Measurements from ENCODE around the gene LRRC8C. TPM values are rescaled to one million over a fixed set of nuclear protein-coding genes. Genes with fewer than 3 reads are reported as not detected.

Gene LRRC8C
- total RNA-seq, 1 donor from 2014 or later, result 3.3 TPM

DNA sequence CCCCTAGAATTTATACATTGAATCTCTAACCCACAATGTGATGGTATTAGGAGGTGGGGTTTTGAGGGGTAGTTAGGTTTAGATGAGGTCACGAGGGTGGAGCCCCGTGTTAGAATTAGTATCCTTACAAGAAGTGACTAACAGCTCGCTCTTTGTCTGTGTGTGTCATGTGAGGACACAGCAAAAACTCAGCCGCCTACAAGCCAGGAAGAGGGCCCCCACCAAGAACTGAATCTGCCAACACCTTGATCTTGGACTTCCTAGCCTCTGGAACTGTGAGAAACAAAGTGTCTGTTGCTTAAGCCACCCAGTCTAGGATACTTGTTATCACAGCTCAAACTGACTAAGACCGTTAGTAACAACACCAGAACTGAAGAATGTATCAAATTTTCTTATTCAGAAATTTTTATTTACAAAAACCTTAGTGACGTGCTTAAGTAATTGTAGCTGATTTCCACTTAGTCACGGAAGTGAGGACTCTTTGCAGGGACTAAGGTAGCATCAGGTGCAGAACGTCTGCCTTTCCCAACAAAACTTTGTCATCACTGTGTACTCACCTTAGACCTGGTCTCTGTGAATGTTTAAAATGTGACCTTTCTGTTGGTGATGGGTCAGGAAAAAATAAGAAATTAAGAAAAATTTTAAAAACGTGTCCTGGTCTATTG, 24.5 kb upstream of the LRRC8C start:
- H3K27me3 Mint-ChIP-seq, result no peaks in the 10 kb centered on the region
- no peak overlapping the region for H3K4me3 Mint-ChIP-seq (ENCODE audit: low read depth)
- H3K27ac Mint-ChIP-seq, result no peak overlapping the region

DNA sequence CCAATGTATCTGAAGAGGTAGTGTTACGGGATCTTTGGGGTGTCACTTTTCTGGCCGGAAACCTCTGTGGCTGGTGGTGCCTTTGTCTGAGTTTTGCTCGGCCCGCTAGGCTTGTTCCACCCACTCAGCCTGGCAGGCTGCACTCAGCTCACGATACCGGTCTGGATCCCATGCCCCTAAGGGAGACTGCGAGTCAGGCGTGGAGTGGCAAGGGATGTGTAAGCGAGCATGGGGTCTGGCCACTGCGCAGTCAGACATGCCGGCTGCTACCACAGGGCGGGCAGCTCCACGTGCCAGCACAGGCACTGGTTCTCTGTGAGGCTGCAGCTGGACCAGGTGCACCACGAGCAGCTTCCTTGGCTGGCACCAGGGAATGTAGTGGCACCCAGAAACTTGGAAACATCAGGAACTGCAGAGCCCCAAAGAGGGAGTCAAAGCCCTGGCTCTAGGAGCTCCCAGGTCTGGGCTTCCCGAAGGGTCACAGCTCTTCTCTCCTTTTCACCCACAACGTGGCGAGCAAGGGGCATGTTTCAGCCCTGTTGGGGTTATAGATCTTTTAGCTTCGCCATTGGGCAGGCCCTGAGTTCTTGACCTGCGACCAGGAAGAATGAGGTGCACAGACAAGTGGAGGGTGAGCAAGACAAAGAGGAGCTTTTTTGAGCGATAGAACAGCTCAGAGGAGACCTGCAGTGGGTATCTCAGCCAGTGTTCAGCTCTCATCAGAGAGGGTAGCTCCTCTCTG, 23.8 kb upstream of the LRRC8C start:
- no peaks in the 10 kb centered on the region for H3K9me3 Mint-ChIP-seq (ENCODE audit: low read depth)
- H3K36me3 Mint-ChIP-seq (ENCODE audit: insufficient read depth), result no peaks in the 10 kb centered on the region
- TF ChIP-seq, protein P1, sequence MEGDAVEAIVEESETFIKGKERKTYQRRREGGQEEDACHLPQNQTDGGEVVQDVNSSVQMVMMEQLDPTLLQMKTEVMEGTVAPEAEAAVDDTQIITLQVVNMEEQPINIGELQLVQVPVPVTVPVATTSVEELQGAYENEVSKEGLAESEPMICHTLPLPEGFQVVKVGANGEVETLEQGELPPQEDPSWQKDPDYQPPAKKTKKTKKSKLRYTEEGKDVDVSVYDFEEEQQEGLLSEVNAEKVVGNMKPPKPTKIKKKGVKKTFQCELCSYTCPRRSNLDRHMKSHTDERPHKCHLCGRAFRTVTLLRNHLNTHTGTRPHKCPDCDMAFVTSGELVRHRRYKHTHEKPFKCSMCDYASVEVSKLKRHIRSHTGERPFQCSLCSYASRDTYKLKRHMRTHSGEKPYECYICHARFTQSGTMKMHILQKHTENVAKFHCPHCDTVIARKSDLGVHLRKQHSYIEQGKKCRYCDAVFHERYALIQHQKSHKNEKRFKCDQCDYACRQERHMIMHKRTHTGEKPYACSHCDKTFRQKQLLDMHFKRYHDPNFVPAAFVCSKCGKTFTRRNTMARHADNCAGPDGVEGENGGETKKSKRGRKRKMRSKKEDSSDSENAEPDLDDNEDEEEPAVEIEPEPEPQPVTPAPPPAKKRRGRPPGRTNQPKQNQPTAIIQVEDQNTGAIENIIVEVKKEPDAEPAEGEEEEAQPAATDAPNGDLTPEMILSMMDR (IDR thresholded peaks at IDR 0.05; ENCODE audit: unreplicated experiment), result no peak
- no peak overlapping the region for H3K4me3 Mint-ChIP-seq (ENCODE audit: low read depth)
- DNase-seq (ENCODE audit: low spot score, unreplicated experiment), result no peak
- H3K27me3 Mint-ChIP-seq, result no peaks in the 10 kb centered on the region
- no peak overlapping the region for H3K27ac Mint-ChIP-seq
- no peaks in the 10 kb centered on the region for H3K4me1 Mint-ChIP-seq (ENCODE audit: low read depth)

More for the DNA sequence above, 24.5 kb upstream of the LRRC8C start:
- DNase-seq (ENCODE audit: low spot score, unreplicated experiment), result no peak
- no peaks in the 10 kb centered on the region for H3K9me3 Mint-ChIP-seq (ENCODE audit: low read depth)
- H3K36me3 Mint-ChIP-seq (ENCODE audit: insufficient read depth), result no peaks in the 10 kb centered on the region
- no peaks in the 10 kb centered on the region for H3K4me1 Mint-ChIP-seq (ENCODE audit: low read depth)
- TF ChIP-seq, protein P1 (IDR thresholded peaks at IDR 0.05; ENCODE audit: unreplicated experiment), result no peak

DNA sequence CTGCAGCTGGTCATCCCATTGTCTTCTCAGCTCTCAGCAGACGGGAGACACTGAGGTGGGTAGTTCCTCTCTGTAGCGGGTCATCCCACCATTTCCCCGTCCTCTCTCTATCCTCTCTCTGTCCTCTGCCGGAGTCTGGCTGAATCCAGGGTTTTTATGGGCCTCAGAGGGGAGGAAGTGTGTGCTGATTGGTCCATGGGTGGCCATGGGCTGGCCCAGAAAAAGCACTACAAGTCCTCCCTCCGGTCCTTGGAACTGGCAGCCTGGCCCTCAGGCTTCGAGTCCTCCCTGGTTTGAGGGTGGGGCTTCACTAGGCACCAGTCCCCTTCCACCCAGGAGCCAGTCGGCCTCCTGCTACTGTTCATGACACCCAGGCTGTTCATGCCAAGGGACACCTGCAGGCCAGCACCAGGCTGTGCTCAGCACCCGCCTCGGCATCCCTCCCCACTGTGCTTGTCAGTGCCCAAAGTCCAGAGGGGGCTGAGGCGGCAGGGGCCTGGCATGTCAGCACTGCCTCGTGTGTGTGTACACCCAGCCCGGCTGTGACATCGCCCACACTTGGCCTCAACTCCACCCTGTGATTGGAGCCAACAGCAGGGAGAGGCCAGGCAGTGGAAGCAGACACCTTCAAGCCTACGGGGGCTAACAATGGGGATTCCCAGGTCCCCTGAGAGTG, 23.0 kb upstream of the LRRC8C start:
- Mint-ChIP-seq H3K27me3 (no peaks in the 10 kb centered on the region), H3K27ac (no peak overlapping the region), H3K4me3 (ENCODE audit: low read depth) (no peak overlapping the region), H3K4me1 (ENCODE audit: low read depth) (no peaks in the 10 kb centered on the region), H3K36me3 (ENCODE audit: insufficient read depth) (no peaks in the 10 kb centered on the region), H3K9me3 (ENCODE audit: low read depth) (no peaks in the 10 kb centered on the region)
- TF ChIP-seq, protein P1 (IDR thresholded peaks at IDR 0.05; ENCODE audit: unreplicated experiment), result no peak
- no peak for DNase-seq (ENCODE audit: low spot score, unreplicated experiment)

DNA sequence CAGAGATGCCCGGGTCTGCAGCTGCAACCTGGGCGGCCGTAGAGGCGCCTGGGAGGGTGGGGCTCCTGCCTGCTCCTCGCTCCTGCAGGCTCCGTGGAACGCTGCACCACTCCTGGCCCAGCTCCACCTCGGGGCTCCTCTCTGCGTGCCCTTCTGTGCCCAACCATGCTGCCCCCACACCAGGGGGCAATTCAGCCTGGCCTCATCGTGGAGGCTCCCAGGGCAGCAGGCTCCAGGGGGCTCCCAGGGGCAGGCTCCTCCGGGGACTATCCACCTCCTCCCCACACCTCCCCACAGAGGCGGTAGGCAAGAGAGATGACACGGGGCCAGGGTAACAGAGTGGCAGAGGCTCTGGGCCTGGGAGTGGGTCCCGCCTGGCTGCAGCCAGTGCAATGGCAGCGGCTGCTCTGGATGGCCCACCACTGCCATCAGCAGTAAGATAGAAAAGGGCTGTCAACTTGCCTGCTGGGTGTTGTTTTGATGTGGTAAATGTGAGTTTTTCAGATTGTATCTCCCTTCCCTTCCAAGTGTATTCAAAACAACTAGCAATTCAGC, 22.4 kb upstream of the LRRC8C start:
- no peak for DNase-seq (ENCODE audit: low spot score, unreplicated experiment)
- H3K36me3 Mint-ChIP-seq (ENCODE audit: insufficient read depth), result no peaks in the 10 kb centered on the region
- H3K4me1 Mint-ChIP-seq (ENCODE audit: low read depth), result no peaks in the 10 kb centered on the region
- no peak overlapping the region for H3K4me3 Mint-ChIP-seq (ENCODE audit: low read depth)
- H3K27me3 Mint-ChIP-seq, result no peaks in the 10 kb centered on the region
- TF ChIP-seq, protein P1 (IDR thresholded peaks at IDR 0.05; ENCODE audit: unreplicated experiment), result no peak
- no peak overlapping the region for H3K27ac Mint-ChIP-seq
- H3K9me3 Mint-ChIP-seq (ENCODE audit: low read depth), result no peaks in the 10 kb centered on the region

DNA sequence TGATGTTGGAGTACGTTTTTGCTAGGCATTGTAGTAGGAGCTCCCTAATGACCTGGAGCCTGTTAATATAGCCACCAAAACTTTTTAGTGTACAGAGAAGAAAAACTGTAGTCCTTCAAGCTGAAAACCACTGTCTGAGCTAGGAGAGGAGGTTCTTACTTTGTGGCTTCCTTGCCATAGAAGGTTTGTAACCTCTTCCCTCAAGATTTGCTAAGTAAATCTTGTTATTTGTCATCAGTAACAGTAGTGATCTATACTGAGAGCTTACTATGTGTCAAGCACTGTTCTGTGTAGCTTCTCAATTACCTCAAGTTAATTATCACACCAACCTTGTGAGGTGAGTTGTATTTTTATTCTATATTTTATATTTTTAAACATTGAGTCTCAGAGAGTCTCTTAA, 21.2 kb upstream of the LRRC8C start:
- Mint-ChIP-seq H3K36me3 (ENCODE audit: insufficient read depth) (no peaks in the 10 kb centered on the region), H3K9me3 (ENCODE audit: low read depth) (no peaks in the 10 kb centered on the region), H3K27me3 (no peaks in the 10 kb centered on the region), H3K27ac (no peak overlapping the region), H3K4me3 (ENCODE audit: low read depth) (no peak overlapping the region), H3K4me1 (ENCODE audit: low read depth) (no peaks in the 10 kb centered on the region)
- no peak for DNase-seq (ENCODE audit: low spot score, unreplicated experiment)
- TF ChIP-seq, protein P1 (IDR thresholded peaks at IDR 0.05; ENCODE audit: unreplicated experiment), result no peak

Measured in progenitor cell of endocrine pancreas (in vitro differentiated cells).